Naive thymus-derived CD8-positive, alpha-beta T cell (primary cell): ENCODE data around the gene SRRM1. TPM values are rescaled to one million over a fixed set of nuclear protein-coding genes. Genes with fewer than 3 reads are reported as not detected.
"Not testable (repeated sequence)": the region's sequence is repeated elsewhere in the genome, so short reads cannot be mapped to it uniquely, and the experiment has no call there.

Experiments used
- ATAC-seq, 2 donors: fragments of 150-1000 bp; cut with Tn5 transposase in 1 of 2; sonication (Bioruptor Pico), chemical (Tn5 transposase) in 1 of 2; 1 replicate in 1 of 2; 2 replicates in 1 of 2; pipeline ENCODE4 v1.10.0; 2021; ENCODE audit warnings: mild to moderate bottlenecking in 2 of 2, moderate library complexity in 2 of 2
- POLR2A ChIA-PET: fragments of 350-600 bp; sonication (Branson Sonifier 250); formaldehyde crosslinking; loops from one replicate; lab custom pipeline; 2021; ENCODE audit warnings: antibody characterized with exemption; lab: Charles Lee
- DNase-seq, 10 donors: peaks; one replicate each; pipeline versions ENCODE4 v3.0.0 to v3.0.0-alpha.2; 2020 to 2022
- H3K27ac Mint-ChIP-seq, 10 donors: one replicate each; pipeline ENCODE4 v1.8.0; 2020 to 2022; ENCODE audit warnings: mild to moderate bottlenecking in 10 of 10, mixed read lengths in 10 of 10, moderate library complexity in 4 of 10, inconsistent platforms in 1 of 10
- H3K27me3 Mint-ChIP-seq, 5 donors: one replicate each; pipeline ENCODE4 v1.8.0; 2021 to 2022; ENCODE audit warnings: mixed read lengths in 5 of 5
- H3K36me3 Mint-ChIP-seq, 3 donors: one replicate each; pipeline ENCODE4 v1.8.0; 2020 to 2022; ENCODE audit warnings: mixed read lengths in 3 of 3, mild to moderate bottlenecking in 2 of 3, inconsistent platforms in 1 of 3
- H3K4me1 Mint-ChIP-seq, 4 donors: one replicate each; pipeline ENCODE4 v1.8.0; 2021 to 2022; ENCODE audit warnings: mixed read lengths in 4 of 4
- H3K4me3 Mint-ChIP-seq, 10 donors: one replicate each; pipeline ENCODE4 v1.8.0; 2020 to 2022; ENCODE audit warnings: mild to moderate bottlenecking in 10 of 10, mixed read lengths in 10 of 10, moderate library complexity in 6 of 10, inconsistent platforms in 1 of 10
- H3K9me3 Mint-ChIP-seq, 9 donors: one replicate each; pipeline ENCODE4 v1.8.0; 2020 to 2022; ENCODE audit warnings: mixed read lengths in 9 of 9, mild to moderate bottlenecking in 3 of 9, inconsistent platforms in 1 of 9, moderate library complexity in 1 of 9
- polyA plus RNA-seq, 3 donors: library from polyadenylated mRNA; unstranded; fragments of 300-500 nt; fragmentation: Illumina TruSeq; gene quantifications; one replicate each; pipeline ENCODE4 v1.2.3, GENCODE V29; 2021
- total RNA-seq, 8 experiments: library from RNA in 2 of 8; stranded (reverse) in 2 of 8; gene quantifications; one replicate each; pipeline ENCODE4 v1.2.3 and lab custom pipeline; 2021 to 2026

Gene SRRM1
- total and polyA plus RNA-seq, 5 experiments from 2014 or later: 122 to 275 (median 245) TPM

- Mint-ChIP-seq H3K4me1 (peaks cover 0 to 13% (median 3%) of the 10 kb centered on the region in 4 donors), H3K27me3 (no peaks in the 10 kb centered on the region), H3K9me3 (no peaks in the 10 kb centered on the region), H3K27ac (peak overlapping the region in 2 of 10 donors; percentile 34 to 61), H3K36me3 (no peaks in the 10 kb centered on the region), H3K4me3 (no peak overlapping the region)
- POLR2A ChIA-PET: no interaction called here
- DNase-seq (no peak), ATAC-seq (no peak)
Measured at GRCh38 chr1:24713736-24714135, 70.6 kb downstream of the SRRM1 start.

DNA sequence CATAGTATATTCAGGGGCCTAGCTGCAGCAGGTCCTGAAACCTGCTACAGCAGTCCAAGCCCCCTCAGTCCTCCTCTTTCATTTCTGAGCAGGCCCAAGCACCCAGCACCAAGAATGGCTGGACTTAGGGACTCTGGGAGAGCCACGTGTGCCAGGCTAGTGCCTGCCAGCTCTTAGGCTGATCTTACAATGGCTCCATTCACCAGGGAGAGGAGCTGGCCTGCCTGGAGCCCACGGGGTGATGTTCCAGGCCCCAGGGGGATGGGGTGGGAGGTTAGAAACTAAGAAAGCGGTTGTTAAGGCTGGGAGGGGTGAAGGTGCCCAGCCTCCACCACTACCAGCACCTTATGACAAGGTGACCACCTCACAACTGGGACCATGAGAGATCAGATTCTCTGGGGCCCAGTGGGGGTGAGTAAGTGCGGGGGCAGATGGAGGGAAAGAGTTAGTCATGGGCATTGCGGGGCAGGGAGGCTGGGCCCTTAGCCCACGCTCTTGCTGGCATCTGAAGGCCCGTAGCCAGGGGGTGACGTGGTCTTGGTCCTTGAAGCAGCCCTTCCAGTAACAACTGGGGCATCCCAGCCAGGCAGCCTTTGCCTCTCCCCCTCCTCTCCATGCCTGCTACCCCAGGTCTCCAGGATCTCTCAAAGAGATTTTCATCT, 71.9 kb downstream of the SRRM1 start:
- Mint-ChIP-seq H3K36me3 (no peaks in the 10 kb centered on the region), H3K27ac (peak overlapping the region in 1 of 10 donors; percentile 56), H3K27me3 (no peaks in the 10 kb centered on the region), H3K4me3 (no peak overlapping the region), H3K9me3 (no peaks in the 10 kb centered on the region), H3K4me1 (peaks cover 0 to 4% (median under 1%) of the 10 kb centered on the region in 4 donors)
- ATAC-seq (no peak), DNase-seq (no peak)
- POLR2A ChIA-PET: no interaction called here

- Mint-ChIP-seq H3K9me3 (no peaks in the 10 kb centered on the region), H3K36me3 (no peaks in the 10 kb centered on the region), H3K27me3 (no peaks in the 10 kb centered on the region), H3K4me3 (no peak overlapping the region), H3K4me1 (peaks cover 0 to under 1% (median 0%) of the 10 kb centered on the region in 4 donors), H3K27ac (no peak overlapping the region)
- POLR2A ChIA-PET: no interaction called here
- ATAC-seq (no peak), DNase-seq (no peak)
Measured at GRCh38 chr1:24715658-24716057, 72.6 kb downstream of the SRRM1 start.

DNA sequence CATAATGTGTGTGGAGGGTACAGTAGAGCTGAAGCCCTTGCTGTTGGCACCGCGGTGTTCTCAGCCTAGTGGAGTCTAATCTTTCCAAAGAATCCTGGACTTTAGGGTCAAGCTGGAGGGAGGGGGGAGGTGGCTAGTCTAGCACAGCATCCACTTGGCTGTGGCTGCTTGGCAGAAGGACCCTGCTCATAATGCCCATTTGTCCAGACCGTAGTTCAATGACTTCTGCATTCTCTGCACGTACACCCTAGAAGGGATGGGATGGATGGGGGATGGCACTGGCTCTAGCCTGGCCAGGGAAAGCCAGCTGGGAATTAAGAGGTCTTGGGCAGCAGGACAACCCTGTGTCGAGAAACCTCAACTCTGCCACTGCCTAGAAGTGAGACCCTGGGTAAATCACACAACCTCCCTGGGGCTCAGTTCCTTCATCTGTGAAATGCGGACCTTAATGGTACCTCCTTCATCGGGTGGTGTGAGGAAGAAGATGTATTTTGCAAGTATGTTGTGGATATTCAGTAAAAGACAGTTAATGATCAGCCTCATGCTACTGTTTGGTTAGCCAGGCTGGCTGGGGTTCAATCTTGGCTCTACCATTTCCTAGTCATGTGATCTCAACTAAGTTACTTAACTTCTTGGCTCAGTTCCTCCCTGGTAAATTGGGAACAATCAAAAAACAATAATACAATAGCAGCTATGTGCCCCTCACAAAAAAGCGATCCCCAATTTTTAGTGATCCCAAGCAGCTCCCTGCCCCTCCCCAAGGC, 75.0 kb downstream of the SRRM1 start:
- Mint-ChIP-seq H3K9me3 (no peaks in the 10 kb centered on the region), H3K4me3 (no peak overlapping the region), H3K36me3 (no peaks in the 10 kb centered on the region), H3K27ac (peak overlapping the region in 1 of 10 donors; percentile 47), H3K27me3 (no peaks in the 10 kb centered on the region), H3K4me1 (peaks cover 0 to 10% (median 3%) of the 10 kb centered on the region in 4 donors)
- POLR2A ChIA-PET: no interaction called here
- no peak for ATAC-seq
- no peak for DNase-seq

DNA sequence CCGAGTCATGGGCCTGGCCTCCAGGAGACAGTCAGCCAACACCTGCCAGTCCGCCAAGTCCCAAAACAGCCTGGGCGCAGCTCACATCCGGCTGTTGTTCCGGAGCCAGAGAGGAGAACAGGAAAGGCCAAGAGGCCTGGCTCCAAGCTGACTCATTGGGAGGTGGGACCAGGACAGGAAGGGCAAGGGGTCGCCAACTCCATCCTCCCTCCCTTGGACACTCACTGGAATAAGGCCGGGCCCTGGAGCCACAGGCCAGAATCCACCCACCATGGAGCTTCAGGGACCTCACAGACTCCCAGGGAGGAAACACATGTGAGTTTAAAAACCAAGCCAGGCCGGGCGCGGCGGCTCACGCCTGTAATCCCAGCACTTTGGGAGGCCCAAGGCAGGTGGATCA, 77.0 kb downstream of the SRRM1 start:
- Mint-ChIP-seq H3K36me3 (no peaks in the 10 kb centered on the region), H3K4me3 (no peak overlapping the region), H3K27ac (no peak overlapping the region), H3K9me3 (no peaks in the 10 kb centered on the region), H3K27me3 (peaks cover 0 to 2% (median 0%) of the 10 kb centered on the region in 5 donors), H3K4me1 (peaks cover 0 to 10% (median 3%) of the 10 kb centered on the region in 4 donors)
- ATAC-seq (no peak), DNase-seq (no peak)
- POLR2A ChIA-PET: no interaction called here

DNA sequence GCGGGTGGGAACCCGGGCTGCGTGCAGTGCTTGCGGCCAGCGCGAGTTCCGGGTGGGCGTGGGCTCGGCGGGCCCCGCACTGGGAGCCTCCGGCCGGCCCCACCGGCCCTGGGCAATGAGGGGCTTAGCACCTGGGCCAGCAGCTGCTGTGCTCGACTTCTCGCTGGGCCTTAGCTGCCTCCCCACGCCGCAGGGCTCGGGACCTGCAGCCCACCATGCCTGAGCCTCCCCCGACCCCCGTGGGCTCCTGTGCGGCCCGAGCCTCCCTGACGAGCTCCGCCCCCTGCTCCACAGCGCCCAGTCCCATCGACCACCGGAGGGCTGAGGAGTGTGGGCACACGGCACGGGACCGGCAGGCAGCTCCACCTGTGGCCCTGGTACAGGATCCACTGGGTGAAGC, 78.4 kb downstream of the SRRM1 start:
- H3K4me3 Mint-ChIP-seq: no peak overlapping the region
- DNase-seq (no peak), ATAC-seq (no peak)
- no peak overlapping the region for H3K27ac Mint-ChIP-seq
- POLR2A ChIA-PET: interaction anchor here (1.3 kb wide), 1 partner anchor 23 kb away, joined by 5 read pairs; the partner anchor contains the start of gene CLIC4
- H3K9me3 Mint-ChIP-seq: no peaks in the 10 kb centered on the region
- peaks cover 0 to 10% (median 3%) of the 10 kb centered on the region in 4 donors for H3K4me1 Mint-ChIP-seq
- H3K27me3 Mint-ChIP-seq: peaks cover 0 to 2% (median 0%) of the 10 kb centered on the region in 5 donors
- H3K36me3 Mint-ChIP-seq: no peaks in the 10 kb centered on the region

DNA sequence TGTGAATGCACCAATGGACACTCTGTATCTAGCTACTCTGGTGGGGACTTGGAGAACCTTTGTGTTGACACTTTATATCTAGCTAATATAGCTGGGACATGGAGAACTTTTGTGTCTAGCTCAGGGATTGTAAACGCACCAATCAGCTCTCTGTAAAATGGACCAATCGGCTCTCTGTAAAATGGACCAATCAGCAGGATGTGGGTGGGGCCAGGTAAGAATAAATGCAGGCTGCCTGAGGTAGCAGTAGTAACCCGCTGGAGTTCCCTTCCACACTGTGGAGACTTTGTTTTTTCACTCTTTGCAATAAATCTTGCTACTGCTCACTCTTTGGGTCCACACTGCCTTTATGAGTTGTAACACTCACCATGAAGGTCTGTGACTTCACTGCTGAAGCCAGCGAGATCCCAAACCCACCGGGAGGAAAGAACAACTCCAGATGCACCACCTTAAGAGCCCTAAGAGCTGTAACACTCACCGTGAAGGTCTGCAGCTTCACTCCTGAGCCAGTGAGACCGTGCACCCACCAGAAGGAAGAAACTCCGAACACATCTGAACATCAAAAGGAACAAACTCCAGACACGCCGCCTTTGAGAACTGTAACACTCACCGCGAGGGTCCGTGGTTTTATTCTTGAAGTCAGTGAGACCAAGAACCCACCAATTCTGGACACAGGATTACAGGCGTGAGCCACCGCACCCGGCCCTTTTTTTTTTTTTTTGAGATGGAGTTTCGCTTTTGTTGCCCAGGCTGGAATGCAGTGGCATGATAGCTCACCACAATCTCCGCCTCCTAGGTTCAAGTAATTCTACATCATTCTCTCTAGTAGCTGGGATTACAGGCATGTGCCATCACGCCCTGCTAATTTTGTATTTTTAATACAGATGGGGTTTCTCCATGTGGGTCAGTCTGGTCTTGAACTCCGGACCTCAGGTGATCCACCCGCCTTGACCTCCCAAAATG, 79.3 kb downstream of the SRRM1 start:
- Mint-ChIP-seq H3K27ac (peak overlapping the region in 9 of 10 donors; percentile 24 to 92 (median 64)), H3K4me3 (peak overlapping the region; percentile 76 to 91 (median 85)), H3K4me1 (peaks cover 0 to 13% (median 6%) of the 10 kb centered on the region in 4 donors)
- DNase-seq (peak in 4 of 10 donors; percentile 24 to 36 (median 28)), ATAC-seq (peak; percentile 58)
- H3K9me3 Mint-ChIP-seq, H3K36me3 Mint-ChIP-seq, H3K27me3 Mint-ChIP-seq: not testable (repeated sequence)
- POLR2A ChIA-PET: interaction anchor here (1.0 to 1.3 kb wide), 2 partner anchors 22 to 27 kb away, joined by 3 to 5 read pairs; partner anchors contain the start of gene CLIC4

Other genes starting within 250 kb of the SRRM1 start
- gene STPG1, start 229.5 kb upstream of the SRRM1 start, total RNA-seq: 1 to 10 TPM; 5.5 to 5.9 TPM
- gene STPG1, start 229.5 kb upstream of the SRRM1 start, polyA plus RNA-seq: 1 to 10 TPM; 4.1 to 6.8 (median 6.1) TPM
- gene NIPAL3, start 227.5 kb upstream of the SRRM1 start, total RNA-seq: 10 to 100 TPM; 58.3 to 59.3 TPM
- 10 to 100 TPM; 57.5 to 90.4 (median 89.5) TPM for gene NIPAL3, start 227.5 kb upstream of the SRRM1 start, polyA plus RNA-seq
- 100 to 1,000 TPM; 212 to 217 TPM for gene RCAN3, start 140.5 kb upstream of the SRRM1 start, total RNA-seq
- gene RCAN3, start 140.5 kb upstream of the SRRM1 start, polyA plus RNA-seq: 100 to 1,000 TPM; 103 to 152 (median 150) TPM
- gene NCMAP, start 87.2 kb upstream of the SRRM1 start, total RNA-seq: under 1 TPM in 1 of 2 experiments, not detected in 1; 0.21 TPM
- gene NCMAP, start 87.2 kb upstream of the SRRM1 start, polyA plus RNA-seq: under 1 TPM in 2 of 3 donors, not detected in 1; 0.03 to 0.09 TPM
- gene CLIC4, start 102.1 kb downstream of the SRRM1 start, total RNA-seq: 1 to 10 TPM; 4.9 to 6.6 TPM
- under 1 TPM; 0.07 to 0.50 (median 0.11) TPM for gene CLIC4, start 102.1 kb downstream of the SRRM1 start, polyA plus RNA-seq